Measurements from ENCODE around the gene TNFSF10.
"Not testable (repeated sequence)": the region's sequence is repeated elsewhere in the genome, so short reads cannot be mapped to it uniquely, and the experiment has no call there.

The TNFSF10 gene

DNA sequence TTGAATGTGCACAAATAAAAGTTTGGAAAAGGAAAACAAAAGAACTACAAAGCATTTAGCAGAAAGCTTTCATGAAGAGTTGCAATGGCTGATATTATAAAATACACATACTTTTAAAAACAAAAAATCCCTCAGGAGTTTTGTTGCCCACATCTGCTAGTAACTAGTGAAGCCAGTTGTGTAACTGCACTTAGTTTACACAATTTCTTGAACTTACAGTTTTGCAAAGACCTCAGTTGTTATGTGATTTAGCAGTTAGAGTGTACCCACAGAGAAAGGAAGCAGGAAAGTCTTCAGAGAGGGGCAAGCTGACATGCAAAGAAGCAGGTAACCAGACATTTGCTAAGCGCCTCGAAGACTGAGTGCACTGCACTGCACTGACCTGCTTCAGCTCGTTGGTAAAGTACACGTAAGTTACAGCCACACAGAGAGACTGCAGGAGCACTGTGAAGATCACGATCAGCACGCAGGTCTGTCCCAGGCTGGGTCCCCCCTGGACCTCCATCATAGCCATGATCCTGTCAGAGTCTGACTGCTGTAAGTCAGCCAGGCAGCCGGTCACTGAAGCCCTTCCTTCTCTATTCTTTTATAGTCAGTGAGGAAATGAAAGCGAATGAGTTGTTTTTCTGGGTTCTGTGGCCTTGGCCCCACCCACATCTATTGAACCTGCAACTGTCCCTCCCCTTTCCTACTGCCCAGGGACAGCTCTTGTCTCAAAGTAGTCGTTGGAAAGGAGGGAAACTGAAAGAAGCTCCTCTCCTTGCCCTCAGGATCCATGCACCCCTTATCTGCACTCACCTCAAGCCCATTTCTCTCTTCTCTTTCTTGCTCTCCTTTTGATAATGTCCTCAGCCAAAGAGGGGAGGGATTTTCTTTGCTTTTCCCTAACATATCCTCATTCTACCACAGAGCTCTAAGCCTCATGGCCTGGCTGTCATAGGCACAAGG is at the start of gene TNFSF10:
Gene TNFSF10, minus strand, starts transcription at position 560 of the 948 bp plus-strand sequence. Its CDS starts 46 bp downstream, at position 514.
- peak; percentile 76 for DNase-seq (ENCODE audit: extremely low read depth, insufficient read length)
- Histone ChIP-seq H3K36me3 (ENCODE audit: control insufficient read depth, insufficient read depth, low read length) (no peaks in the 10 kb centered on the region; the same call in 1 of the 2 replicates), H3K4me3 (replicated peaks; ENCODE audit: low read depth, low read length) (peak within 1 kb of the TSS; percentile 81), H3K27me3 (replicated peaks; ENCODE audit: control insufficient read depth, insufficient read depth, low read length) (no peaks in the 10 kb centered on the region)
- TF ChIP-seq, protein P1, sequence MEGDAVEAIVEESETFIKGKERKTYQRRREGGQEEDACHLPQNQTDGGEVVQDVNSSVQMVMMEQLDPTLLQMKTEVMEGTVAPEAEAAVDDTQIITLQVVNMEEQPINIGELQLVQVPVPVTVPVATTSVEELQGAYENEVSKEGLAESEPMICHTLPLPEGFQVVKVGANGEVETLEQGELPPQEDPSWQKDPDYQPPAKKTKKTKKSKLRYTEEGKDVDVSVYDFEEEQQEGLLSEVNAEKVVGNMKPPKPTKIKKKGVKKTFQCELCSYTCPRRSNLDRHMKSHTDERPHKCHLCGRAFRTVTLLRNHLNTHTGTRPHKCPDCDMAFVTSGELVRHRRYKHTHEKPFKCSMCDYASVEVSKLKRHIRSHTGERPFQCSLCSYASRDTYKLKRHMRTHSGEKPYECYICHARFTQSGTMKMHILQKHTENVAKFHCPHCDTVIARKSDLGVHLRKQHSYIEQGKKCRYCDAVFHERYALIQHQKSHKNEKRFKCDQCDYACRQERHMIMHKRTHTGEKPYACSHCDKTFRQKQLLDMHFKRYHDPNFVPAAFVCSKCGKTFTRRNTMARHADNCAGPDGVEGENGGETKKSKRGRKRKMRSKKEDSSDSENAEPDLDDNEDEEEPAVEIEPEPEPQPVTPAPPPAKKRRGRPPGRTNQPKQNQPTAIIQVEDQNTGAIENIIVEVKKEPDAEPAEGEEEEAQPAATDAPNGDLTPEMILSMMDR (IDR thresholded peaks at IDR 0.05; ENCODE audit: insufficient read depth, low read length, poor library complexity, severe bottlenecking) = no peak

- Histone ChIP-seq H3K4me3 (replicated peaks; ENCODE audit: low read depth, low read length) (no peak overlapping the region), H3K36me3 (ENCODE audit: control insufficient read depth, insufficient read depth, low read length) (no peaks in the 10 kb centered on the region), H3K27me3 (replicated peaks; ENCODE audit: control insufficient read depth, insufficient read depth, low read length) (no peaks in the 10 kb centered on the region)
- TF ChIP-seq, protein P1 (IDR thresholded peaks at IDR 0.05; ENCODE audit: insufficient read depth, low read length, poor library complexity, severe bottlenecking) = no peak
- DNase-seq (ENCODE audit: extremely low read depth, insufficient read length) = no peak
These were observed 46.1 kb upstream of the TNFSF10 start for GRCh38 chr3:172569128-172570008.

DNA sequence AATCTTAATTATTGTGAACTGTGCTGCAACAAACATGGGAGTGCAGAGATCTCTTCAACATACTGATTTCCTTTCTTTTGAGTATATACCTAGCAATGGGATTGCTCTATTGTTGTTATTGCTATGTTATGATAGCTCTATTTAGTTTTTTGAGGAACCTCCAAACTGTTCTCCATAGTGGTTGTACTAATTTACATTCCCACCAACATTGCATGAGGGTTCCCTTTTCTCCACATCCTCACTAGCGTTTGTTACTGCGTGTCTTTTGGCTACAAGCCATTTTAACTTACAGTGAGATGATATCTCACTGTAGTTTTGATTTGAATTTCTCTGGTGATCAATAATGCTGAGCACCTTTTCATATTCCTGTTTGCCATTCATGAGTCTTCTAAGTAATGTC is 45.5 kb upstream of the TNFSF10 start:
- TF ChIP-seq, protein P1 (IDR thresholded peaks at IDR 0.05; ENCODE audit: insufficient read depth, low read length, poor library complexity, severe bottlenecking) = no peak
- H3K4me3 ChIP-seq (replicated peaks; ENCODE audit: low read depth, low read length) = no peak overlapping the region
- DNase-seq (ENCODE audit: extremely low read depth, insufficient read length) = no peak
- H3K36me3 ChIP-seq (ENCODE audit: control insufficient read depth, insufficient read depth, low read length) = no peaks in the 10 kb centered on the region
- H3K27me3 ChIP-seq (replicated peaks; ENCODE audit: control insufficient read depth, insufficient read depth, low read length) = no peaks in the 10 kb centered on the region

- not testable (repeated sequence) for H3K36me3 ChIP-seq (ENCODE audit: control insufficient read depth, insufficient read depth, low read length); DNase-seq (ENCODE audit: extremely low read depth, insufficient read length); H3K4me3 ChIP-seq (replicated peaks; ENCODE audit: low read depth, low read length)
These were observed 43.6 kb upstream of the TNFSF10 start for GRCh38 chr3:172566785-172567184.

DNA sequence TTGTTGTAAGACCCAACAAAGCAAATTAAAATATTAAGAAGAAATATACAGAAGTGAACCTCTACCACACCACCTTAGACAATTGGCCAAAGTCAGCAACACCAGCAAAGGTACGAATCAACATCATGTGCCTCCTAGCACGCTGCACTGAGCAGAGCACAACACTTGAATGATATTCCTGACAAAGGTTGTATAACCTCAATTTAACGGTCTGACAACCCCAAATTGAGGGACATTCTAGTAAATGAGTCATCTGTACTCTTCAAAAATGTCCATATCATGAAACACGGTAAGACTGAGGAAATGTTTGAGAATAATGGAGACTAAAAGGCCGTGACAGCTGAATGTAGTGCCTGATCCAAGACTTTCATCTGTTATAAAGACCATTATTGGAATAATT is 41.3 kb upstream of the TNFSF10 start:
- no peaks in the 10 kb centered on the region for H3K36me3 ChIP-seq (ENCODE audit: control insufficient read depth, insufficient read depth, low read length)
- no peak overlapping the region for H3K4me3 ChIP-seq (replicated peaks; ENCODE audit: low read depth, low read length)
- no peak for DNase-seq (ENCODE audit: extremely low read depth, insufficient read length)
- H3K27me3 ChIP-seq (replicated peaks; ENCODE audit: control insufficient read depth, insufficient read depth, low read length) = no peaks in the 10 kb centered on the region
- TF ChIP-seq, protein P1 (IDR thresholded peaks at IDR 0.05; ENCODE audit: insufficient read depth, low read length, poor library complexity, severe bottlenecking) = no peak

More at GRCh38 chr3:172566785-172567184, 43.6 kb upstream of the TNFSF10 start:
- not testable (repeated sequence) for H3K27me3 ChIP-seq (replicated peaks; ENCODE audit: control insufficient read depth, insufficient read depth, low read length)
